ENCODE results near the gene WASL. TPM values are rescaled to one million over a fixed set of nuclear protein-coding genes. Genes with fewer than 3 reads are reported as not detected.

The WASL gene
- total RNA-seq, 1 donor from 2014 or later = 36.0 TPM

DNA sequence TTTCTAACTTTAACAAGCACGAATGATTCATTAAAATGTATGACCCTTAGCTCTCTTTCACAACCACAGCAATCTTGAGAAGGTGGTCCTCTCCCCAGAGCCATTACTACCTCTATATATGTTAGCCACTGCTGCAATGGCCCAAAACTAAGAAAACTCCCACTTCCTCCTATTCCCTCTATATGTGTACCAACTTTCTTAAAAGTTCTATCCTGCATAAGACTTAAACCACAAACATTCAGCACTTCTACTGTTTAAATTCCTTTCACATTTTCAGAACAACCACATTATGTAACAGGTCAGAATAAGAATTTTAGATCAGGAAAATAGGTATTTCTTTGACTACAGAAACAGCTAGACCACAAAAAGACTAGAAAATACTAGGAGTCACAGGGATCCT, 36.2 kb downstream of the WASL start:
- Histone ChIP-seq H3K79me2 (ENCODE audit: insufficient read depth, low read length) (peaks cover 25% of the 10 kb centered on the region), H3K4me3 (ENCODE audit: insufficient read depth, low read depth, low read length) (no peak overlapping the region), H3K4me1 (ENCODE audit: insufficient read depth, low read length) (peaks cover 22% of the 10 kb centered on the region), H3K36me3 (ENCODE audit: insufficient read depth, low read length) (no peaks in the 10 kb centered on the region), H4K20me1 (ENCODE audit: insufficient read depth, low read length) (peaks cover 76% of the 10 kb centered on the region), H2AFZ (ENCODE audit: low read depth, low read length) (no peak overlapping the region), H3K4me2 (ENCODE audit: low read length) (peak overlapping the region; percentile 46), H3K27ac (ENCODE audit: low read depth, low read length) (no peak overlapping the region), H3K27me3 (ENCODE audit: insufficient read depth, low read length) (no peaks in the 10 kb centered on the region), H3K9me3 (ENCODE audit: insufficient read depth, low read depth, low read length) (no peaks in the 10 kb centered on the region), H3K9ac (ENCODE audit: low read length) (no peak overlapping the region)
- Mint-ChIP-seq H3K4me3 (ENCODE audit: unreplicated experiment) (no peak overlapping the region), H3K27me3 (ENCODE audit: low read depth, unreplicated experiment) (no peaks in the 10 kb centered on the region), H3K36me3 (ENCODE audit: low read depth, unreplicated experiment) (peaks cover 2% of the 10 kb centered on the region), H3K4me1 (ENCODE audit: low read depth, unreplicated experiment) (peaks cover 48% of the 10 kb centered on the region), H3K9me3 (ENCODE audit: unreplicated experiment) (no peaks in the 10 kb centered on the region), H3K27ac (ENCODE audit: unreplicated experiment) (peak overlapping the region; percentile 54)
- TF ChIP-seq EZH2 (IDR thresholded peaks at IDR 0.05; ENCODE audit: insufficient read depth, low read length) (no peak), CTCF (IDR thresholded peaks at IDR 0.05; ENCODE audit: insufficient read depth, low read depth, low read length) (no peak)
- peak; percentile 85 for DNase-seq (ENCODE audit: low read depth)
- no peak for FAIRE-seq

GRCh38 chr7:123711832-123712293, 36.9 kb downstream of the WASL start:
- Mint-ChIP-seq H3K36me3 (ENCODE audit: low read depth, unreplicated experiment) (peaks cover 2% of the 10 kb centered on the region), H3K27me3 (ENCODE audit: low read depth, unreplicated experiment) (no peaks in the 10 kb centered on the region), H3K9me3 (ENCODE audit: unreplicated experiment) (no peaks in the 10 kb centered on the region), H3K4me3 (ENCODE audit: unreplicated experiment) (no peak overlapping the region), H3K27ac (ENCODE audit: unreplicated experiment) (no peak overlapping the region), H3K4me1 (ENCODE audit: low read depth, unreplicated experiment) (peaks cover 46% of the 10 kb centered on the region)
- no peak for FAIRE-seq
- peaks cover 69% of the 10 kb centered on the region for H4K20me1 ChIP-seq (ENCODE audit: insufficient read depth, low read length)
- H3K36me3 ChIP-seq (ENCODE audit: insufficient read depth, low read length) = no peaks in the 10 kb centered on the region
- no peaks in the 10 kb centered on the region for H3K27me3 ChIP-seq (ENCODE audit: insufficient read depth, low read length)
- TF ChIP-seq EZH2 (IDR thresholded peaks at IDR 0.05; ENCODE audit: insufficient read depth, low read length) (no peak), CTCF (IDR thresholded peaks at IDR 0.05; ENCODE audit: insufficient read depth, low read depth, low read length) (no peak)
- H2AFZ ChIP-seq (ENCODE audit: low read depth, low read length) = no peak overlapping the region
- peaks cover 24% of the 10 kb centered on the region for H3K79me2 ChIP-seq (ENCODE audit: insufficient read depth, low read length)
- no peaks in the 10 kb centered on the region for H3K9me3 ChIP-seq (ENCODE audit: insufficient read depth, low read depth, low read length)
- no peak for DNase-seq (ENCODE audit: low read depth)
- no peak overlapping the region for H3K9ac ChIP-seq (ENCODE audit: low read length)
- no peak overlapping the region for H3K4me2 ChIP-seq (ENCODE audit: low read length)
- H3K27ac ChIP-seq (ENCODE audit: low read depth, low read length) = no peak overlapping the region
- no peak overlapping the region for H3K4me3 ChIP-seq (ENCODE audit: insufficient read depth, low read depth, low read length)
- H3K4me1 ChIP-seq (ENCODE audit: insufficient read depth, low read length) = peaks cover 22% of the 10 kb centered on the region

GRCh38 chr7:123710683-123711082, 38.1 kb downstream of the WASL start:
- H3K4me1 Mint-ChIP-seq (ENCODE audit: low read depth, unreplicated experiment) = peaks cover 45% of the 10 kb centered on the region
- Histone ChIP-seq H3K9ac (ENCODE audit: low read length) (no peak overlapping the region), H3K27ac (ENCODE audit: low read depth, low read length) (no peak overlapping the region), H3K4me1 (ENCODE audit: insufficient read depth, low read length) (peaks cover 22% of the 10 kb centered on the region), H3K4me3 (ENCODE audit: insufficient read depth, low read depth, low read length) (no peak overlapping the region), H4K20me1 (ENCODE audit: insufficient read depth, low read length) (peaks cover 57% of the 10 kb centered on the region), H3K4me2 (ENCODE audit: low read length) (no peak overlapping the region), H2AFZ (ENCODE audit: low read depth, low read length) (no peak overlapping the region), H3K79me2 (ENCODE audit: insufficient read depth, low read length) (peaks cover 24% of the 10 kb centered on the region), H3K36me3 (ENCODE audit: insufficient read depth, low read length) (peaks cover 1% of the 10 kb centered on the region), H3K27me3 (ENCODE audit: insufficient read depth, low read length) (no peaks in the 10 kb centered on the region), H3K9me3 (ENCODE audit: insufficient read depth, low read depth, low read length) (no peaks in the 10 kb centered on the region)
- no peak overlapping the region for H3K27ac Mint-ChIP-seq (ENCODE audit: unreplicated experiment)
- H3K27me3 Mint-ChIP-seq (ENCODE audit: low read depth, unreplicated experiment) = no peaks in the 10 kb centered on the region
- peaks cover 2% of the 10 kb centered on the region for H3K36me3 Mint-ChIP-seq (ENCODE audit: low read depth, unreplicated experiment)
- no peak overlapping the region for H3K4me3 Mint-ChIP-seq (ENCODE audit: unreplicated experiment)
- DNase-seq (ENCODE audit: low read depth) (no peak), FAIRE-seq (no peak)
- TF ChIP-seq CTCF (IDR thresholded peaks at IDR 0.05; ENCODE audit: insufficient read depth, low read depth, low read length) = no peak
- TF ChIP-seq EZH2 (IDR thresholded peaks at IDR 0.05; ENCODE audit: insufficient read depth, low read length) = no peak
- H3K9me3 Mint-ChIP-seq (ENCODE audit: unreplicated experiment) = no peaks in the 10 kb centered on the region

All from astrocyte (in vitro differentiated cells and primary cell).